Aorta (tissue), 5 donors: ENCODE data around the gene MKRN1. TPM values are rescaled to one million over a fixed set of nuclear protein-coding genes. Genes with fewer than 3 reads are reported as not detected.
"Not testable (repeated sequence)": the region's sequence is repeated elsewhere in the genome, so short reads cannot be mapped to it uniquely, and the experiment has no call there.

ENCODE experiments used
- ATAC-seq: fragments of 200-7000 bp; cut with Tn5 transposase; one replicate; pipeline ENCODE4 v1.9.1; 2022; ENCODE audit warnings: moderate library complexity; ENCODE audit not compliant: low FRiP score
- DNase-seq, 2 donors: peaks; one replicate each; pipeline ENCODE4 v3.0.0-alpha.2; 2020
- H3K27ac ChIP-seq, 2 donors: one replicate each; pipeline ENCODE4 v1.5.1; 2013; ENCODE audit warnings: low read length in 2 of 2, mild to moderate bottlenecking in 2 of 2, moderate library complexity in 2 of 2, control low read depth in 1 of 2, inconsistent platforms in 1 of 2, low read depth in 1 of 2
- H3K27me3 ChIP-seq, 2 donors: one replicate each; pipeline ENCODE4 v1.6.1; 2013; ENCODE audit warnings: control low read depth in 1 of 2, low read length in 1 of 2, mild to moderate bottlenecking in 1 of 2, moderate library complexity in 1 of 2; ENCODE audit not compliant: insufficient read depth in 2 of 2, control insufficient read depth in 1 of 2
- H3K36me3 ChIP-seq, 2 donors: one replicate each; pipeline ENCODE4 v1.6.1; 2013; ENCODE audit warnings: control low read depth in 1 of 2, low read length in 1 of 2, mild to moderate bottlenecking in 1 of 2; ENCODE audit not compliant: insufficient read depth in 2 of 2, control insufficient read depth in 1 of 2
- H3K4me1 ChIP-seq, 2 donors: one replicate each; pipeline ENCODE4 v1.6.1; 2013; ENCODE audit warnings: low read length in 2 of 2, control low read depth in 1 of 2, mild to moderate bottlenecking in 1 of 2, moderate library complexity in 1 of 2; ENCODE audit not compliant: insufficient read depth in 2 of 2, control insufficient read depth in 1 of 2
- H3K4me3 ChIP-seq, 2 donors: one replicate each; pipeline ENCODE4 v1.5.1; 2013; ENCODE audit warnings: low read length in 2 of 2, control low read depth in 1 of 2, mild to moderate bottlenecking in 1 of 2
- H3K9me3 ChIP-seq: one replicate; pipeline ENCODE4 v1.6.1; 2013; ENCODE audit warnings: mild to moderate bottlenecking, low read length; ENCODE audit not compliant: control insufficient read depth
- WGBS, 2 donors: extraction: QIAGEN DNeasy Blood & Tissue Kit; methylation state at CpG; one replicate each; pipeline ENCODE4 v1.1.7; 2013; 5-methylcytosine and 5-hydroxymethylcytosine counted together
- intact Hi-C, 2 donors: fragments of 100-400 bp; cut with DNase I; formaldehyde crosslinking; loops; one replicate each; pipeline versions ENCODE4 v1.14.2 to v1.15.0; 2022
- polyA plus RNA-seq, 2 donors: library from polyadenylated mRNA; stranded (reverse); fragments of 200-250 nt; gene quantifications; one replicate each; pipeline ENCODE4 v1.2.3, GENCODE V29; 2013
- total RNA-seq, 2 donors: library from RNA; stranded (reverse); fragmentation: NEBNext Ultra II Directional; extraction: Animal tissue kit (Norgen Biotek cat#: 25700); gene quantifications; one replicate each; pipeline ENCODE4 v1.2.1, GENCODE V29; 2021
- donor health status: healthy with polysubstance abuse.
- donor health status: Bipolar disorder and iron deficiency.
- donor health status: DM: no; HTN: no; CAD: no.
- donor health status: DM: no; HTN: no; CAD: no.
- donor health status: DM: yes; HTN: yes; CAD: no.

MKRN1 gene
- total and polyA plus RNA-seq, 4 donors = 51.2 to 69.2 (median 60.2) TPM

DNA sequence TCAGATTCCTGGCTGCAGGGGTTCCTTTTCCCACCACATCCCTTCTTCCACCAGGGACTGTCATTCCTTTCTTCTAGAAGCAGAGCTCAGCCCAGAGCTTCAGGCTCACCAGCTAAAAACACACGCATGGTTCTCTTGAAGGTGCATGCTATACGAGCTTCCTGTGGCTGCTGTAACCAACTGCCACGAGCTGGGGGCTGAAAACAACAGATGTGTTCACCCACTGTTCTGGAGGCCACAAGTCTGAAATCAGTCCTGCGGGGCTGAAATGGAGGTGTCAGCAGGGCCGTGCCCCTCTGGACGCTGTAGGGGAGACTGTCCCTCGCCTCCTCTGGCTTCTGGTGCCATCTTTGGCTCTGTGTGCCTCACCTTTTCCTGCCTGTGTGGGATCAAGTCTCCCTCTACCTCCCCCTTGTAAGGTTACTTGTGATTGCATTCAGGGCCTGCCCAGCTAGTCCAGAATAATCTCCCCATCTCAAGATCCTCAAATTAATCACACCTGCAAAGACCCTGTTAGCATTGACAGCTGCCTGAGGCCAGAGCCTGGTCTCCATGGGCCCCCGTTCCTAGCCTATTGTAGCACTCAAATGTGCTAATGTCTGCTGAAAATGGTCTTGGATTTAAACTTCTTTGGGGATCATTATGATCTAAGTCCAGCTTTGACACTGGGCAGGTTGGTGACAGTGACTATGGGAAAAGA is 61.7 kb downstream of the MKRN1 start:
- 75 to 76% methylated on average over 8 of the region's 8 CpGs for WGBS, 2 donors
- no peak for DNase-seq
- no peak overlapping the region for H3K4me3 ChIP-seq

GRCh38 chr7:140416560-140416959 is 62.7 kb downstream of the MKRN1 start:
- DNase-seq = no peak
- H3K27me3 ChIP-seq = no peaks in the 10 kb centered on the region
- no peaks in the 10 kb centered on the region for H3K4me1 ChIP-seq
- ATAC-seq = no peak
- intact Hi-C loops = no loop called here
- peaks cover 3% of the 10 kb centered on the region for H3K9me3 ChIP-seq
- H3K4me3 ChIP-seq = no peak overlapping the region
- WGBS, 2 donors = 81 to 85% methylated on average over 8 of the region's 8 CpGs
- H3K27ac ChIP-seq = no peak overlapping the region
- H3K36me3 ChIP-seq = no peaks in the 10 kb centered on the region

More for the DNA sequence above, 61.7 kb downstream of the MKRN1 start:
- H3K4me1 ChIP-seq = no peaks in the 10 kb centered on the region
- H3K27ac ChIP-seq = no peak overlapping the region
- no peak for ATAC-seq
- no peaks in the 10 kb centered on the region for H3K27me3 ChIP-seq
- H3K9me3 ChIP-seq = peaks cover 3% of the 10 kb centered on the region
- H3K36me3 ChIP-seq = no peaks in the 10 kb centered on the region
- intact Hi-C loops = no loop called here

DNA sequence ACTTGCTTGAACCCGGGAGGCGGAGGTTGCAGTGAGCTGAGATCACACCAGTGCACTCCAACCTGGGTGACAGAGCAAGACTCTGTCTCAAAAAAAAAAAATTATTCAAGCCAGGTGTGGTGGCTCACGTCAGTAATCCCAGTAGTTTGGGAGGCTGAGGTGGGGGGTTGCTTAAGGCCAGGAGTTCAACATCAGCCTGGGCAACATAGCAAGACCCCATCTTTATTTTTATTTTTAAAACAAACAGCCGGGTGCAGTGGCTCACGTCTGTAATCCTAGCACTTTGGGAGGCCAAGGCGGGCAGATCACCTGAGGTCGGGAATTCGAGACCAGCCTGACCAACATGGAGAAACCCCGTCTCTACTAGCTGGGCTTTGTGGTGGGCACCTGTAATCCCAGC is 63.5 kb downstream of the MKRN1 start:
- intact Hi-C loops, H3K27ac ChIP-seq, H3K27me3 ChIP-seq, H3K4me1 ChIP-seq, DNase-seq, H3K36me3 ChIP-seq, ATAC-seq, H3K9me3 ChIP-seq, H3K4me3 ChIP-seq: not testable (repeated sequence)
- 88 to 89% methylated on average over 9 of the region's 9 CpGs for WGBS, 2 donors

GRCh38 chr7:140415361-140415760 is 63.9 kb downstream of the MKRN1 start:
- no peak overlapping the region for H3K4me3 ChIP-seq
- no peak for DNase-seq
- intact Hi-C loops = no loop called here

DNA sequence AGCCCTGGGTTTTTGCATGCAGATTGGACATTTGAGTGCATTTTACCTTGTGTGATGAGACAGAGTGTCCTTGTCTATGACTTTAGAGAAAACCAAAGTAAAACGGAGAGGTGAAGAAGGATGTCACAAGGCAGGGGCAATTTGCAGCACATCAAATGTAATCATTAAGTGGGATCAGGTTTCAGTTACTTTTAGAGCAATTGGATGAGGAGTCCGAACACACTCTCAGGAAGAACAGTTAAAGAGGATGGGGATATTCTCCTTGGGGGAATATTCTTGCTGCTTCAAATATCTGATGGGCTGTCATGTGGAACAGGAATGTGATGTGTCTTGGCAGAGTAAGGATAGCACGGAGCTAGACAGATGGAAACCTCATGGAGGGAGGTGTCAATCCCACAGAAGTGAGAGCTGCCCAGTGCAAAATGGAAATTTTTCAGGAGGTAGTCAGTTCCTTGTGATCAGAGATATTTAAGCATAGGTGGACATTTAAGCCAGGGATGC is 74.7 kb downstream of the MKRN1 start:
- DNase-seq (no peak), ATAC-seq (no peak)
- intact Hi-C loops = no loop called here
- H3K9me3 ChIP-seq = no peaks in the 10 kb centered on the region
- no peak overlapping the region for H3K4me3 ChIP-seq
- H3K36me3 ChIP-seq = no peaks in the 10 kb centered on the region
- WGBS, 2 donors = 50 to 66% methylated on average over 3 of the region's 3 CpGs
- no peaks in the 10 kb centered on the region for H3K4me1 ChIP-seq
- peaks cover 0 to 1% of the 10 kb centered on the region in 2 donors for H3K27me3 ChIP-seq
- no peak overlapping the region for H3K27ac ChIP-seq

More at GRCh38 chr7:140415361-140415760, 63.9 kb downstream of the MKRN1 start:
- no peaks in the 10 kb centered on the region for H3K36me3 ChIP-seq
- no peaks in the 10 kb centered on the region for H3K27me3 ChIP-seq
- WGBS, 2 donors = 73 to 76% methylated on average over 3 of the region's 3 CpGs
- no peak for ATAC-seq
- H3K9me3 ChIP-seq = peaks cover 3% of the 10 kb centered on the region
- H3K27ac ChIP-seq = no peak overlapping the region
- H3K4me1 ChIP-seq = no peaks in the 10 kb centered on the region

- Histone ChIP-seq H3K36me3 (no peaks in the 10 kb centered on the region), H3K9me3 (no peaks in the 10 kb centered on the region), H3K4me1 (no peaks in the 10 kb centered on the region), H3K27me3 (peaks cover 0 to 1% of the 10 kb centered on the region in 2 donors), H3K4me3 (no peak within 1 kb of the TSS), H3K27ac (no peak within 1 kb of the TSS)
- WGBS, 2 donors = 19 to 20% methylated on average over 22 of the region's 22 CpGs
- DNase-seq (no peak), ATAC-seq (peak; percentile 36)
- intact Hi-C loops = no loop called here
Observed at GRCh38 chr7:140403878-140404564, 75.3 kb downstream of the MKRN1 start, which contains the start of gene RAB19. Gene RAB19, plus strand, starts transcription at chr7:140404058. Its CDS starts 3,589 bp downstream, at chr7:140407647.

Other genes starting within 250 kb of the MKRN1 start
- 10 to 100 TPM; 47.1 to 58.5 TPM for gene SLC37A3, start 81.0 kb downstream of the MKRN1 start, total RNA-seq
- gene SLC37A3, start 81.0 kb downstream of the MKRN1 start, polyA plus RNA-seq = 10 to 100 TPM; 22.8 to 44.4 TPM
- not detected for gene RAB19, start 75.4 kb downstream of the MKRN1 start, total RNA-seq
- not detected for gene RAB19, start 75.4 kb downstream of the MKRN1 start, polyA plus RNA-seq
- gene DENND2A, start 161.3 kb upstream of the MKRN1 start, total RNA-seq = 10 to 100 TPM in 1 of 2 donors, 1 to 10 TPM in 1; 5.9 to 19.2 TPM
- gene DENND2A, start 161.3 kb upstream of the MKRN1 start, polyA plus RNA-seq = 1 to 10 TPM; 1.4 to 1.8 TPM
- gene ADCK2, start 193.4 kb upstream of the MKRN1 start, total RNA-seq = 10 to 100 TPM; 12.9 to 15.8 TPM
- 10 to 100 TPM; 10.9 to 14.9 TPM for gene ADCK2, start 193.4 kb upstream of the MKRN1 start, polyA plus RNA-seq
- 100 to 1,000 TPM; 106 to 124 TPM for gene NDUFB2, start 217.2 kb upstream of the MKRN1 start, total RNA-seq
- 100 to 1,000 TPM; 227 to 615 TPM for gene NDUFB2, start 217.2 kb upstream of the MKRN1 start, polyA plus RNA-seq